Vagina (tissue), 2 donors: Measurements from ENCODE around the gene FBXL17. TPM values are rescaled to one million over a fixed set of nuclear protein-coding genes. Genes with fewer than 3 reads are reported as not detected.
"Not testable (repeated sequence)": the region's sequence is repeated elsewhere in the genome, so short reads cannot be mapped to it uniquely, and the experiment has no call there.

Experiments
- DNase-seq, 2 donors: peaks; one replicate each; pipeline ENCODE4 v3.0.0-alpha.2; 2017; ENCODE audit errors: extremely low spot score in 2 of 2
- H3K27ac ChIP-seq: fragments of 200-600 bp; sonication (generic); one replicate; pipeline ENCODE4 v1.5.1; 2019
- H3K27me3 ChIP-seq: fragments of 200-600 bp; sonication (generic); one replicate; pipeline ENCODE4 v1.5.1; 2019
- H3K36me3 ChIP-seq, 2 donors: fragments of 200-600 bp; sonication (generic); one replicate each; pipeline ENCODE4 v1.5.1; 2017 to 2019
- H3K4me1 ChIP-seq: fragments of 200-600 bp; sonication (generic); one replicate; pipeline ENCODE4 v1.5.1; 2019
- H3K4me3 ChIP-seq, 2 donors: fragments of 200-600 bp; sonication (generic); 1 replicate in 1 of 2; 2 replicates in 1 of 2; pipeline ENCODE4 v1.5.1; 2016 to 2019
- H3K9me3 ChIP-seq: fragments of 200-600 bp; sonication (generic); one replicate; pipeline ENCODE4 v1.5.1; 2019
- POLR2A ChIP-seq, 2 donors: fragments of 450-650 bp; IDR thresholded peaks; one replicate each; pipeline ENCODE4 v1.6.1; 2017; ENCODE audit warnings: antibody characterized with exemption in 2 of 2, mild to moderate bottlenecking in 2 of 2, moderate library complexity in 2 of 2
- POLR2AphosphoS5 ChIP-seq, 2 donors: sonication (generic); formaldehyde crosslinking; IDR thresholded peaks; one replicate each; pipeline ENCODE4 v1.9.0; 2017; ENCODE audit warnings: antibody characterized with exemption in 2 of 2, mild to moderate bottlenecking in 2 of 2, low read depth in 1 of 2; ENCODE audit not compliant: insufficient read depth in 1 of 2
- intact Hi-C: fragments of 100-400 bp; cut with DNase I; formaldehyde crosslinking; loops from one replicate; pipeline ENCODE4 v1.15.1; 2023
- total RNA-seq: library from RNA; depleted of rRNA; stranded (reverse); fragments of >200 nt; gene quantifications from one replicate; pipeline ENCODE4 v1.2.3, GENCODE V29; 2016
- TF ChIP-seq, protein P1 (sequence below), 3 experiments: fragments of 450-650 bp in 2 of 3; fragments of 200-600 bp in 1 of 3; sonication (generic) in 1 of 3; IDR thresholded peaks; one replicate each; pipeline ENCODE4 v1.5.1; 2017 to 2019; ENCODE audit warnings: antibody characterized with exemption in 3 of 3, mild to moderate bottlenecking in 2 of 3, moderate library complexity in 2 of 3

FBXL17 gene
- total RNA-seq, 1 donor from 2014 or later: 15.0 TPM

DNA sequence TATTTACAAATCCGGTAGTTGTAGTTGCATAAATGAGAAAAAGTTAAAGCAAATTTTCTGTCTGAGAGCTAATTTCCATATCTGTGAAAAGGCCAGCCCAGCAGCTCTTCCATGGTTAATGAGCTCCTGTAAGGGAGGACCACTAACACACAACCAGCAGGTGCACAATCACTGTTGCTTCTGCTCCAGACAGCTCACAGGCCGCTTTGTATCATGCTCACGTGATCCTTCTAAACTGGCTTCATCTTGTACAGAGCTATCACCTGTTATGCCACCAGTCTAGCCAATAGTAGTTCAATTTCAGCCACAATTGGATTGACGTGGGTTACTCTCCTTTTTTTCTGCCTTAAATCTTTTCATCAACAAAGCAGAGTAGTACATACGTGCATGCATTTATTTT is 38.3 kb upstream of the FBXL17 start:
- TF ChIP-seq POLR2AphosphoS5 (IDR thresholded peaks at IDR 0.05; ENCODE audit: insufficient read depth in 1 of 2, low read depth in 1 of 2) (no peak), POLR2A (IDR thresholded peaks at IDR 0.05) (no peak)
- TF ChIP-seq, protein P1, sequence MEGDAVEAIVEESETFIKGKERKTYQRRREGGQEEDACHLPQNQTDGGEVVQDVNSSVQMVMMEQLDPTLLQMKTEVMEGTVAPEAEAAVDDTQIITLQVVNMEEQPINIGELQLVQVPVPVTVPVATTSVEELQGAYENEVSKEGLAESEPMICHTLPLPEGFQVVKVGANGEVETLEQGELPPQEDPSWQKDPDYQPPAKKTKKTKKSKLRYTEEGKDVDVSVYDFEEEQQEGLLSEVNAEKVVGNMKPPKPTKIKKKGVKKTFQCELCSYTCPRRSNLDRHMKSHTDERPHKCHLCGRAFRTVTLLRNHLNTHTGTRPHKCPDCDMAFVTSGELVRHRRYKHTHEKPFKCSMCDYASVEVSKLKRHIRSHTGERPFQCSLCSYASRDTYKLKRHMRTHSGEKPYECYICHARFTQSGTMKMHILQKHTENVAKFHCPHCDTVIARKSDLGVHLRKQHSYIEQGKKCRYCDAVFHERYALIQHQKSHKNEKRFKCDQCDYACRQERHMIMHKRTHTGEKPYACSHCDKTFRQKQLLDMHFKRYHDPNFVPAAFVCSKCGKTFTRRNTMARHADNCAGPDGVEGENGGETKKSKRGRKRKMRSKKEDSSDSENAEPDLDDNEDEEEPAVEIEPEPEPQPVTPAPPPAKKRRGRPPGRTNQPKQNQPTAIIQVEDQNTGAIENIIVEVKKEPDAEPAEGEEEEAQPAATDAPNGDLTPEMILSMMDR (IDR thresholded peaks at IDR 0.05): no peak
- Histone ChIP-seq H3K27ac (no peak overlapping the region), H3K27me3 (no peaks in the 10 kb centered on the region), H3K4me1 (no peaks in the 10 kb centered on the region), H3K4me3 (no peak overlapping the region), H3K36me3 (no peaks in the 10 kb centered on the region), H3K9me3 (no peaks in the 10 kb centered on the region)
- intact Hi-C loops: no loop called here
- no peak for DNase-seq

GRCh38 chr5:108418197-108418596 is 36.3 kb upstream of the FBXL17 start:
- Histone ChIP-seq H3K4me3 (no peak overlapping the region), H3K36me3 (no peaks in the 10 kb centered on the region), H3K27ac (no peak overlapping the region), H3K9me3 (no peaks in the 10 kb centered on the region), H3K27me3 (no peaks in the 10 kb centered on the region), H3K4me1 (no peaks in the 10 kb centered on the region)
- TF ChIP-seq, protein P1 (IDR thresholded peaks at IDR 0.05): no peak
- TF ChIP-seq POLR2A (IDR thresholded peaks at IDR 0.05) (no peak), POLR2AphosphoS5 (IDR thresholded peaks at IDR 0.05; ENCODE audit: insufficient read depth in 1 of 2, low read depth in 1 of 2) (no peak)
- intact Hi-C loops: no loop called here
- DNase-seq: no peak

GRCh38 chr5:108417166-108417670 is 35.3 kb upstream of the FBXL17 start:
- TF ChIP-seq, protein P1 (IDR thresholded peaks at IDR 0.05): no peak
- TF ChIP-seq POLR2AphosphoS5 (IDR thresholded peaks at IDR 0.05; ENCODE audit: insufficient read depth in 1 of 2, low read depth in 1 of 2): no peak
- no peak for TF ChIP-seq POLR2A (IDR thresholded peaks at IDR 0.05)
- Histone ChIP-seq H3K36me3 (no peaks in the 10 kb centered on the region), H3K27ac (no peak overlapping the region), H3K27me3 (no peaks in the 10 kb centered on the region), H3K9me3 (no peaks in the 10 kb centered on the region), H3K4me3 (no peak overlapping the region), H3K4me1 (no peaks in the 10 kb centered on the region)
- no peak for DNase-seq
- intact Hi-C loops: no loop called here

GRCh38 chr5:108415726-108416125 is 33.8 kb upstream of the FBXL17 start:
- no peaks in the 10 kb centered on the region for H3K36me3 ChIP-seq
- H3K9me3 ChIP-seq: no peaks in the 10 kb centered on the region
- intact Hi-C loops: no loop called here
- H3K27ac ChIP-seq: no peak overlapping the region
- H3K4me3 ChIP-seq: no peak overlapping the region
- no peak for DNase-seq
- no peaks in the 10 kb centered on the region for H3K4me1 ChIP-seq
- TF ChIP-seq, protein P1 (IDR thresholded peaks at IDR 0.05): no peak
- TF ChIP-seq POLR2AphosphoS5 (IDR thresholded peaks at IDR 0.05; ENCODE audit: insufficient read depth in 1 of 2, low read depth in 1 of 2): no peak
- TF ChIP-seq POLR2A (IDR thresholded peaks at IDR 0.05): no peak
- H3K27me3 ChIP-seq: no peaks in the 10 kb centered on the region

DNA sequence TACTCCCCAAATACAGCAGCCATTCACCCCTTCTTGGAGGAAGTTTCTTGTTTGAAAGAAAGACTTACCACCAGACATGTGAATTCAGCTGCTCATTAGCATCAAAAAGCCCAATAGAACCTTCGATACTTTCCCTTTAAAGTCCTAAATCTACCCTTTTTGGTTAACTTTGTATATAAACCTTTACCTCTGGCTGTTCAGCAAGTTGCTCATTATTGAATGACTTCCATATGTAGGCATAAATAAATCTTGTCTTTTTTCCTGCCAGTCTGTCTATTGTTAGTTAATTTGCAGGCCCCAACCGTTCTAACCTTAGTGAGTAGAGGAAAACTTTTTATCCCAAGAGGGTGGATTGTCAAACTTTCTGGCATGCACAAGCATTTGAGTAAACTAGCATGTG is 27.9 kb upstream of the FBXL17 start:
- no peak for DNase-seq
- Histone ChIP-seq H3K4me3 (no peak overlapping the region), H3K4me1 (no peaks in the 10 kb centered on the region), H3K27ac (no peak overlapping the region), H3K36me3 (no peaks in the 10 kb centered on the region), H3K27me3 (no peaks in the 10 kb centered on the region), H3K9me3 (no peaks in the 10 kb centered on the region)
- TF ChIP-seq POLR2A (IDR thresholded peaks at IDR 0.05) (no peak), POLR2AphosphoS5 (IDR thresholded peaks at IDR 0.05; ENCODE audit: insufficient read depth in 1 of 2, low read depth in 1 of 2) (no peak)
- TF ChIP-seq, protein P1 (IDR thresholded peaks at IDR 0.05): no peak
- intact Hi-C loops: no loop called here

GRCh38 chr5:108405201-108405600 is 23.3 kb upstream of the FBXL17 start:
- H3K4me1 ChIP-seq, H3K4me3 ChIP-seq, H3K27ac ChIP-seq, H3K27me3 ChIP-seq, intact Hi-C loops, H3K36me3 ChIP-seq, DNase-seq, H3K9me3 ChIP-seq: not testable (repeated sequence)
